Muscle of back (tissue), 11 donors: Measurements from ENCODE around the gene NPLOC4. TPM values are rescaled to one million over a fixed set of nuclear protein-coding genes. Genes with fewer than 3 reads are reported as not detected.
"Not testable (repeated sequence)": the region's sequence is repeated elsewhere in the genome, so short reads cannot be mapped to it uniquely, and the experiment has no call there.

ENCODE experiments used
- DNase-seq, 3 donors: peaks; one replicate each; pipeline versions ENCODE4 v3.0.0 to v3.0.0-alpha.2; 2013
- polyA plus RNA-seq, 10 donors: library from polyadenylated mRNA; unstranded; fragments of 120-200 nt; gene quantifications; one replicate each; pipeline ENCODE4 v1.2.1, GENCODE V29; 2013; ENCODE audit not compliant: insufficient read length in 10 of 10

NPLOC4 gene
- polyA plus RNA-seq, 10 donors, result 43.8 to 57.8 (median 50.6) TPM

GRCh38 chr17:81535480-81536298 lies 101.2 kb downstream of the NPLOC4 start:
- no peak for DNase-seq

GRCh38 chr17:81535007-81535328 lies 101.9 kb downstream of the NPLOC4 start:
- DNase-seq, result no peak

GRCh38 chr17:81534157-81535006 lies 102.5 kb downstream of the NPLOC4 start:
- no peak for DNase-seq

GRCh38 chr17:81533339-81534141 lies 103.4 kb downstream of the NPLOC4 start:
- no peak for DNase-seq

- DNase-seq, result no peak
These were observed 104.2 kb downstream of the NPLOC4 start for GRCh38 chr17:81532490-81533287.

GRCh38 chr17:81531998-81532404 lies 104.9 kb downstream of the NPLOC4 start:
- not testable (repeated sequence) for DNase-seq

GRCh38 chr17:81531013-81531412 lies 105.9 kb downstream of the NPLOC4 start:
- not testable (repeated sequence) for DNase-seq

GRCh38 chr17:81529437-81529803 lies 107.5 kb downstream of the NPLOC4 start:
- DNase-seq, result no peak

GRCh38 chr17:81528651-81529436 lies 108.1 kb downstream of the NPLOC4 start:
- DNase-seq, result no peak

GRCh38 chr17:81528384-81528650 lies 108.6 kb downstream of the NPLOC4 start:
- DNase-seq, result no peak

- DNase-seq, result no peak
These were observed 109.1 kb downstream of the NPLOC4 start, which contains the start of gene FSCN2 for GRCh38 chr17:81527591-81528383. FSCN2 (plus strand) TSS chr17:81528377; CDS start chr17:81528532, 155 bp downstream.

GRCh38 chr17:81526662-81527571 lies 110.0 kb downstream of the NPLOC4 start:
- DNase-seq, result no peak

GRCh38 chr17:81524865-81525159 lies 112.1 kb downstream of the NPLOC4 start:
- no peak for DNase-seq

- no peak for DNase-seq
These were observed 112.7 kb downstream of the NPLOC4 start for GRCh38 chr17:81524039-81524864.

GRCh38 chr17:81523402-81524038 lies 113.4 kb downstream of the NPLOC4 start:
- DNase-seq, result peak in 1 of 3 donors; percentile 72

GRCh38 chr17:81522491-81523401 lies 114.2 kb downstream of the NPLOC4 start:
- peak in 1 of 3 donors; percentile 71 for DNase-seq
